WTC11 (cell line): ENCODE measurements around the gene FRMD5. TPM values are rescaled to one million over a fixed set of nuclear protein-coding genes. Genes with fewer than 3 reads are reported as not detected.

Source experiments
- ATAC-seq: fragments of 200-7000 bp; cut with Tn5 transposase; 2 replicates; pipeline ENCODE4 v1.10.0; 2021; ENCODE audit warnings: mild to moderate bottlenecking, moderate library complexity
- CTCF ChIA-PET: fragments of 300-600 bp; sonication (Branson Sonifier 250); formaldehyde crosslinking; loops from one replicate; lab custom pipeline; 2021; ENCODE audit warnings: antibody characterized with exemption; lab: Charles Lee
- POLR2A ChIA-PET: fragments of 350-600 bp; sonication (Branson Sonifier 250); formaldehyde crosslinking; loops from one replicate; lab custom pipeline; 2021; ENCODE audit warnings: antibody characterized with exemption; lab: Charles Lee
- DNase-seq: peaks from one replicate; pipeline ENCODE4 v3.0.0; 2021; ENCODE audit warnings: low spot score
- H3K27ac Mint-ChIP-seq: 2 replicates; pipeline ENCODE4 v1.8.0; 2021; ENCODE audit warnings: mixed read lengths
- H3K27me3 Mint-ChIP-seq: 2 replicates; pipeline ENCODE4 v1.8.0; 2021; ENCODE audit warnings: low read depth, mild to moderate bottlenecking, moderate library complexity, mixed read lengths
- H3K36me3 Mint-ChIP-seq: 2 replicates; pipeline ENCODE4 v1.8.0; 2021; ENCODE audit warnings: mixed read lengths
- H3K4me1 Mint-ChIP-seq: 2 replicates; pipeline ENCODE4 v1.8.0; 2022; ENCODE audit warnings: mixed read lengths
- H3K4me3 Mint-ChIP-seq: 2 replicates; pipeline ENCODE4 v1.8.0; 2021; ENCODE audit warnings: mild to moderate bottlenecking, moderate library complexity, mixed read lengths
- H3K9me3 Mint-ChIP-seq: 2 replicates; pipeline ENCODE4 v1.8.0; 2021; ENCODE audit warnings: mixed read lengths
- FOXJ3 ChIP-seq: sonication (generic); formaldehyde crosslinking; IDR thresholded peaks from 2 replicates; pipeline ENCODE4 v1.9.0; 2021; ENCODE audit warnings: missing genetic modification reagents, mild to moderate bottlenecking, borderline replicate concordance
- FOXP1 ChIP-seq: sonication (generic); formaldehyde crosslinking; IDR thresholded peaks from 2 replicates; pipeline ENCODE4 v1.8.0; 2022; ENCODE audit warnings: missing genetic modification reagents, mild to moderate bottlenecking, moderate library complexity, borderline replicate concordance
- GABPB1 ChIP-seq: sonication (generic); formaldehyde crosslinking; IDR thresholded peaks from 2 replicates; pipeline ENCODE4 v1.8.1; 2023; ENCODE audit warnings: mild to moderate bottlenecking, missing genetic modification reagents
- GTF2I ChIP-seq: fragments of 250-450 bp; sonication (Bioruptor Pico); conservative IDR thresholded peaks from 2 replicates; pipeline ENCODE4 v1.4.0; 2021; ENCODE audit warnings: mild to moderate bottlenecking
- IRF2 ChIP-seq: sonication (generic); formaldehyde crosslinking; IDR thresholded peaks from 2 replicates; pipeline ENCODE4 v1.8.0; 2022; ENCODE audit warnings: low read depth, missing genetic modification reagents, borderline replicate concordance
- JAZF1 ChIP-seq: fragments of 250-450 bp; sonication (Bioruptor Pico); IDR thresholded peaks from 2 replicates; pipeline ENCODE4 v1.9.0; 2021; ENCODE audit warnings: moderate library complexity, mild to moderate bottlenecking, inconsistent platforms
- KAT7 ChIP-seq: sonication (generic); formaldehyde crosslinking; IDR thresholded peaks from 2 replicates; pipeline ENCODE4 v1.8.1; 2023; ENCODE audit warnings: missing genetic modification reagents, mild to moderate bottlenecking, borderline replicate concordance
- OVOL2 ChIP-seq: fragments of 250-450 bp; sonication (Bioruptor Pico); IDR thresholded peaks from 2 replicates; pipeline ENCODE4 v1.9.0; 2021; ENCODE audit warnings: mild to moderate bottlenecking, borderline replicate concordance
- PRRX2 ChIP-seq: fragments of 250-450 bp; sonication (Bioruptor Pico); IDR thresholded peaks from 2 replicates; pipeline ENCODE4 v1.8.0; 2021; ENCODE audit warnings: mild to moderate bottlenecking
- RELA ChIP-seq: sonication (generic); formaldehyde crosslinking; IDR thresholded peaks from 2 replicates; pipeline ENCODE4 v1.8.1; 2022; ENCODE audit warnings: missing genetic modification reagents, mild to moderate bottlenecking, borderline replicate concordance
- TCF7 ChIP-seq: sonication (generic); formaldehyde crosslinking; IDR thresholded peaks from 2 replicates; pipeline ENCODE4 v1.8.0; 2022; ENCODE audit warnings: mild to moderate bottlenecking, low read depth, missing genetic modification reagents, moderate library complexity
- TP53 ChIP-seq: sonication (generic); formaldehyde crosslinking; IDR thresholded peaks from 2 replicates; pipeline ENCODE4 v1.8.1; 2023; ENCODE audit warnings: mild to moderate bottlenecking, missing genetic modification reagents
- USF2 ChIP-seq: sonication (generic); formaldehyde crosslinking; IDR thresholded peaks from 2 replicates; pipeline ENCODE4 v1.8.1; 2023; ENCODE audit warnings: mild to moderate bottlenecking, missing genetic modification reagents, moderate library complexity
- ZNF232 ChIP-seq: sonication (generic); formaldehyde crosslinking; IDR thresholded peaks from 2 replicates; pipeline ENCODE4 v1.8.0; 2022; ENCODE audit warnings: mild to moderate bottlenecking, missing genetic modification reagents
- ZNF281 ChIP-seq: sonication (generic); formaldehyde crosslinking; IDR thresholded peaks from 2 replicates; pipeline ENCODE4 v1.8.0; 2023; ENCODE audit warnings: mild to moderate bottlenecking, missing genetic modification reagents
- ZSCAN18 ChIP-seq: fragments of 250-450 bp; sonication (Bioruptor Pico); IDR thresholded peaks from 2 replicates; pipeline ENCODE4 v2.1.2; 2022; ENCODE audit warnings: mild to moderate bottlenecking, moderate library complexity
- total RNA-seq: library from RNA; stranded (reverse); gene quantifications from 3 replicates; pipeline ENCODE4 v1.2.3, GENCODE V29; 2021
- TF ChIP-seq, protein P1 (sequence below): sonication (generic); formaldehyde crosslinking; IDR thresholded peaks from 2 replicates; pipeline ENCODE4 v1.8.0; 2023; ENCODE audit warnings: missing genetic modification reagents, mild to moderate bottlenecking, borderline replicate concordance
- TF ChIP-seq, protein P2 (sequence below): sonication (generic); formaldehyde crosslinking; IDR thresholded peaks from 2 replicates; pipeline ENCODE4 v1.8.1; 2022; ENCODE audit warnings: low read depth, mild to moderate bottlenecking, moderate library complexity, missing genetic modification reagents, borderline replicate concordance
- TF ChIP-seq, protein P3 (sequence below): fragments of 250-450 bp; sonication (Bioruptor Pico); IDR thresholded peaks from 2 replicates; pipeline ENCODE4 v1.9.0; 2021; ENCODE audit warnings: mild to moderate bottlenecking, borderline replicate concordance

The FRMD5 gene
- total RNA-seq, 1 experiment from 2014 or later: 14.1 TPM

DNA sequence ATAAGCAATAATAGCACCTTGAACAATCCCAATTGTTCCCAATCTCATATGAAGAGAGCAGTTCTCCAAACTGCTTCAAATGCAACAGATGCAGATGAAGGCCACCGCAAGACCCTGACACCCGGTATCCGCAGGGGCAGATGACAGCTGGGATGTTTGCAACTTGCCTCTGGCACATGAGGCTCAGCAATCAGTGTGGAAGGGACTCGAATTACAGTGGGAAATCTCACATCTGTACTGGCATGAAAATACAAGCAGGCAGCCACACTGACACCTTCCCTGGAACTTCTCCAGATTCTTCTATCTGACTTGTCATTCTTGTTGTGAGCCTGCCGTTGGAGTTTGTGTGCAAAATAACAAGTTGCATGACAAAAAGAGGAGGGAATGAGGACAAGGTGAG is 299.5 kb downstream of the FRMD5 start:
- Mint-ChIP-seq H3K36me3 (0 out of 2 replicates have a peak, but pooled peaks cover 13% of the 10 kb centered on the region), H3K27ac (no peak overlapping the region)
- TF ChIP-seq RELA (no peak), TCF7 (CRISPR knock-in tag) (no peak), FOXJ3 (CRISPR knock-in tag) (no peak), OVOL2 (CRISPR knock-in tag) (no peak), GABPB1 (CRISPR knock-in tag) (no peak), PRRX2 (CRISPR knock-in tag) (no peak), IRF2 (no peak), ZSCAN18 (CRISPR knock-in tag) (no peak), ZNF281 (no peak), USF2 (no peak), TP53 (CRISPR knock-in tag) (no peak), GTF2I (no peak), ZNF232 (CRISPR knock-in tag) (no peak), FOXP1 (no peak), KAT7 (CRISPR knock-in tag) (no peak), JAZF1 (CRISPR knock-in tag) (no peak)
- TF ChIP-seq, protein P1, sequence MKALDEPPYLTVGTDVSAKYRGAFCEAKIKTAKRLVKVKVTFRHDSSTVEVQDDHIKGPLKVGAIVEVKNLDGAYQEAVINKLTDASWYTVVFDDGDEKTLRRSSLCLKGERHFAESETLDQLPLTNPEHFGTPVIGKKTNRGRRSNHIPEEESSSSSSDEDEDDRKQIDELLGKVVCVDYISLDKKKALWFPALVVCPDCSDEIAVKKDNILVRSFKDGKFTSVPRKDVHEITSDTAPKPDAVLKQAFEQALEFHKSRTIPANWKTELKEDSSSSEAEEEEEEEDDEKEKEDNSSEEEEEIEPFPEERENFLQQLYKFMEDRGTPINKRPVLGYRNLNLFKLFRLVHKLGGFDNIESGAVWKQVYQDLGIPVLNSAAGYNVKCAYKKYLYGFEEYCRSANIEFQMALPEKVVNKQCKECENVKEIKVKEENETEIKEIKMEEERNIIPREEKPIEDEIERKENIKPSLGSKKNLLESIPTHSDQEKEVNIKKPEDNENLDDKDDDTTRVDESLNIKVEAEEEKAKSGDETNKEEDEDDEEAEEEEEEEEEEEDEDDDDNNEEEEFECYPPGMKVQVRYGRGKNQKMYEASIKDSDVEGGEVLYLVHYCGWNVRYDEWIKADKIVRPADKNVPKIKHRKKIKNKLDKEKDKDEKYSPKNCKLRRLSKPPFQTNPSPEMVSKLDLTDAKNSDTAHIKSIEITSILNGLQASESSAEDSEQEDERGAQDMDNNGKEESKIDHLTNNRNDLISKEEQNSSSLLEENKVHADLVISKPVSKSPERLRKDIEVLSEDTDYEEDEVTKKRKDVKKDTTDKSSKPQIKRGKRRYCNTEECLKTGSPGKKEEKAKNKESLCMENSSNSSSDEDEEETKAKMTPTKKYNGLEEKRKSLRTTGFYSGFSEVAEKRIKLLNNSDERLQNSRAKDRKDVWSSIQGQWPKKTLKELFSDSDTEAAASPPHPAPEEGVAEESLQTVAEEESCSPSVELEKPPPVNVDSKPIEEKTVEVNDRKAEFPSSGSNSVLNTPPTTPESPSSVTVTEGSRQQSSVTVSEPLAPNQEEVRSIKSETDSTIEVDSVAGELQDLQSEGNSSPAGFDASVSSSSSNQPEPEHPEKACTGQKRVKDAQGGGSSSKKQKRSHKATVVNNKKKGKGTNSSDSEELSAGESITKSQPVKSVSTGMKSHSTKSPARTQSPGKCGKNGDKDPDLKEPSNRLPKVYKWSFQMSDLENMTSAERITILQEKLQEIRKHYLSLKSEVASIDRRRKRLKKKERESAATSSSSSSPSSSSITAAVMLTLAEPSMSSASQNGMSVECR (CRISPR knock-in tag): no peak
- TF ChIP-seq, protein P2, sequence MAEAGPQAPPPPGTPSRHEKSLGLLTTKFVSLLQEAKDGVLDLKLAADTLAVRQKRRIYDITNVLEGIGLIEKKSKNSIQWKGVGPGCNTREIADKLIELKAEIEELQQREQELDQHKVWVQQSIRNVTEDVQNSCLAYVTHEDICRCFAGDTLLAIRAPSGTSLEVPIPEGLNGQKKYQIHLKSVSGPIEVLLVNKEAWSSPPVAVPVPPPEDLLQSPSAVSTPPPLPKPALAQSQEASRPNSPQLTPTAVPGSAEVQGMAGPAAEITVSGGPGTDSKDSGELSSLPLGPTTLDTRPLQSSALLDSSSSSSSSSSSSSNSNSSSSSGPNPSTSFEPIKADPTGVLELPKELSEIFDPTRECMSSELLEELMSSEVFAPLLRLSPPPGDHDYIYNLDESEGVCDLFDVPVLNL (CRISPR knock-in tag): no peak
- TF ChIP-seq, protein P3, sequence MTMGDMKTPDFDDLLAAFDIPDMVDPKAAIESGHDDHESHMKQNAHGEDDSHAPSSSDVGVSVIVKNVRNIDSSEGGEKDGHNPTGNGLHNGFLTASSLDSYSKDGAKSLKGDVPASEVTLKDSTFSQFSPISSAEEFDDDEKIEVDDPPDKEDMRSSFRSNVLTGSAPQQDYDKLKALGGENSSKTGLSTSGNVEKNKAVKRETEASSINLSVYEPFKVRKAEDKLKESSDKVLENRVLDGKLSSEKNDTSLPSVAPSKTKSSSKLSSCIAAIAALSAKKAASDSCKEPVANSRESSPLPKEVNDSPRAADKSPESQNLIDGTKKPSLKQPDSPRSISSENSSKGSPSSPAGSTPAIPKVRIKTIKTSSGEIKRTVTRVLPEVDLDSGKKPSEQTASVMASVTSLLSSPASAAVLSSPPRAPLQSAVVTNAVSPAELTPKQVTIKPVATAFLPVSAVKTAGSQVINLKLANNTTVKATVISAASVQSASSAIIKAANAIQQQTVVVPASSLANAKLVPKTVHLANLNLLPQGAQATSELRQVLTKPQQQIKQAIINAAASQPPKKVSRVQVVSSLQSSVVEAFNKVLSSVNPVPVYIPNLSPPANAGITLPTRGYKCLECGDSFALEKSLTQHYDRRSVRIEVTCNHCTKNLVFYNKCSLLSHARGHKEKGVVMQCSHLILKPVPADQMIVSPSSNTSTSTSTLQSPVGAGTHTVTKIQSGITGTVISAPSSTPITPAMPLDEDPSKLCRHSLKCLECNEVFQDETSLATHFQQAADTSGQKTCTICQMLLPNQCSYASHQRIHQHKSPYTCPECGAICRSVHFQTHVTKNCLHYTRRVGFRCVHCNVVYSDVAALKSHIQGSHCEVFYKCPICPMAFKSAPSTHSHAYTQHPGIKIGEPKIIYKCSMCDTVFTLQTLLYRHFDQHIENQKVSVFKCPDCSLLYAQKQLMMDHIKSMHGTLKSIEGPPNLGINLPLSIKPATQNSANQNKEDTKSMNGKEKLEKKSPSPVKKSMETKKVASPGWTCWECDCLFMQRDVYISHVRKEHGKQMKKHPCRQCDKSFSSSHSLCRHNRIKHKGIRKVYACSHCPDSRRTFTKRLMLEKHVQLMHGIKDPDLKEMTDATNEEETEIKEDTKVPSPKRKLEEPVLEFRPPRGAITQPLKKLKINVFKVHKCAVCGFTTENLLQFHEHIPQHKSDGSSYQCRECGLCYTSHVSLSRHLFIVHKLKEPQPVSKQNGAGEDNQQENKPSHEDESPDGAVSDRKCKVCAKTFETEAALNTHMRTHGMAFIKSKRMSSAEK (CRISPR knock-in tag): no peak
- TF ChIP-seq, all 79 proteins: peak for 0
- no peak for DNase-seq
- Mint-ChIP-seq H3K9me3 (no peaks in the 10 kb centered on the region), H3K27me3 (no peaks in the 10 kb centered on the region), H3K4me3 (no peak overlapping the region), H3K4me1 (peaks cover 10% of the 10 kb centered on the region)
- ChIA-PET POLR2A (no interaction called here), CTCF (interaction anchor here (1.4 to 2.3 kb wide), 2 partner anchors 14 to 170 kb away, joined by 4 to 8 read pairs; no protein-coding TSS in a partner anchor)
- no peak for ATAC-seq
